AG09309 (cell line): ENCODE measurements around the gene CCDC3.

ENCODE experiments used
- DNase-seq: peaks from one replicate; pipeline ENCODE4 v3.0.0-alpha.2; 2010; ENCODE audit warnings: low read depth
- H3K4me3 ChIP-seq: 2 replicates; pipeline ENCODE4 v1.5.1; 2011; ENCODE audit warnings: mild to moderate bottlenecking, low read depth, low read length, moderate library complexity; ENCODE audit not compliant: control insufficient read depth
- CTCF ChIP-seq: IDR thresholded peaks from 2 replicates; pipeline ENCODE4 v1.5.1; 2011; ENCODE audit warnings: mild to moderate bottlenecking, low read depth, low read length, inconsistent platforms; ENCODE audit not compliant: insufficient read depth, control insufficient read depth; ENCODE audit errors: missing control alignments

Gene CCDC3

GRCh38 chr10:12958546-12959110 lies 42.9 kb downstream of the CCDC3 start:
- no peak for TF ChIP-seq CTCF
- H3K4me3 ChIP-seq = no peak overlapping the region
- DNase-seq = no peak

GRCh38 chr10:12957081-12957480 lies 44.4 kb downstream of the CCDC3 start:
- no peak overlapping the region for H3K4me3 ChIP-seq
- TF ChIP-seq CTCF = no peak
- no peak for DNase-seq

- no peak for TF ChIP-seq CTCF
- H3K4me3 ChIP-seq = no peak overlapping the region
- no peak for DNase-seq
These were observed 46.6 kb downstream of the CCDC3 start for GRCh38 chr10:12954866-12955265.

DNA sequence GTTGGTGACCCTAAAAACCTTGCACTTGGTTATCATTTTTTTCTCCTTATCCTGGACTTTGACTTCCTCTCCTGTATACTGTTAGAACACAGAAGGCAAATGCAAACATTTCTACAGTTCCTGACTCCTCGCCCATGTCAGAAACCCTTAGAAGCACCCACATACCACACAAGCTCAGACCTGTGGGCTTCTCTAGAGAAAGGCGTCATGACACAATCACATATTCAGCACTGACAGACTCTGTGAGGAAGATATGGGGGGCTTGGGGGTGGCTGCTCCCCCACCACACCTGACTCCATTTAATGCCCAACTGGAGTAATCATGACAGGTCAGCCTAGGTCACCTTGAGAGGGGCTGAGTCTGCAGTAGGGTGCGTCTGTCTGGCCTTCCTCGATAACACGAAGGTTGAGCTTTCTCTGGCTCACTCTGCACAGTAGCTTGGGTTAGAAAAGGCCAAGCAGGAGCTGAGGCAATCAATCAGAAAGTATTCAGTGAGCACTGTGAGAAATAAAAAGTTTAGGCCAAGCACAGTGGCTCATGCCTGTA lies 50.9 kb downstream of the CCDC3 start:
- no peak for DNase-seq
- TF ChIP-seq CTCF = no peak
- H3K4me3 ChIP-seq = no peak overlapping the region

DNA sequence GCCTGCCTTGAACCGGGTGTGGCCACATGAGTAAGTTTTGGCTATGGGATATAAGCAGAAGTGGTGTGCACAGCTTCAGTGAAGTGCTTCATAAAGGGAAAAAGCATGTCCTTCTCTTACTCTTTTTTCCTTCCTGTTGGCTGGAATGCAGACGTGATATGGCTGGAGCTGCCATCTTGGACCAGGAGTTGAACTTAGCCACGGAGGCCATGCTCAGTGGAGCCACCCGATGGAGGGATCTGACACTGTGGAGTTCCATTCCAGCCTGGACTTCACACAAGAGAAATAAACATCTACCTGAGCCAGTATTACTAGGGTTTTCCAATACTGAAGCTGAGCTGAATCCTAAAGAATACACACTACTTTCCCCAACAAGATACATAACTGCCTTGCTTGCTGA lies 52.3 kb downstream of the CCDC3 start:
- no peak overlapping the region for H3K4me3 ChIP-seq
- DNase-seq = no peak
- no peak for TF ChIP-seq CTCF

DNA sequence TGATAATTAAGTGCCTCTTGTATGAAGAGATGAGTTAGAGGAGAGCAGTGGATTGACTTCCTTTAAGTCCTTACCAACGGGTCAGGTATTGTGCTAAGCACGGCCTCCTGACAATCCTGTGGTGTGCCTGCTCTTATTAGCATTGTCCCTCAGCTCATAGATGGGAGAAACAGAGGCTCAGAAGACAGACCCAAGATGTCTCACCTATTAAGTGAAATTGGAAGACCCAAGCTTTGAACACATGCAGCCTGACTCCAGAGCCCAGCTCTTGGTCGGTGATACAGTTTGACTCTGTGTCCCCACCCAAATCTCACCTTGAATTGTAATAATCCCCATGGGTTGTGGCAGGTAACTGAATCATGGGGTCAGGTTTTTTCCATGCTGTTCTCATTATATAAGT lies 53.8 kb downstream of the CCDC3 start:
- no peak for TF ChIP-seq CTCF
- no peak for DNase-seq
- no peak overlapping the region for H3K4me3 ChIP-seq
